ENCODE data around the gene CCDC60.

GRCh38 chr12:119312904-119313303, 21.6 kb upstream of the CCDC60 start:
- TF ChIP-seq KDM1A (IDR thresholded peaks at IDR 0.05; ENCODE audit: borderline replicate concordance) (no peak), POLR2A (IDR thresholded peaks at IDR 0.05; ENCODE audit: low read depth, low read length) (no peak), SIN3A (IDR thresholded peaks at IDR 0.05; ENCODE audit: low read depth, low read length) (no peak), ATF3 (IDR thresholded peaks at IDR 0.05; ENCODE audit: borderline replicate concordance, extremely low read depth, low read depth, low read length) (no peak), FOXK2 (IDR thresholded peaks at IDR 0.05) (no peak), HCFC1 (IDR thresholded peaks at IDR 0.05; ENCODE audit: low read length) (no peak), CEBPZ (IDR thresholded peaks at IDR 0.05; ENCODE audit: low read depth, low read length) (no peak)

All from GM12878 (cell line).